Stimulated activated CD8-positive, alpha-beta memory T cell treated with anti-CD3 and anti-CD28 coated beads, Interleukin-4, amount 100 ng/mL, for 24 hours (primary cell): ENCODE results near the gene PRKCB.

Experiments
- DNase-seq: peaks from one replicate; pipeline ENCODE4 v3.0.0-alpha.2; 2020; ENCODE audit warnings: low read depth

Gene PRKCB

GRCh38 chr16:24246911-24247607, 411.3 kb downstream of the PRKCB start:
- no peak for DNase-seq

- DNase-seq, result no peak
These were observed 417.4 kb downstream of the PRKCB start for GRCh38 chr16:24253192-24253591.

DNA sequence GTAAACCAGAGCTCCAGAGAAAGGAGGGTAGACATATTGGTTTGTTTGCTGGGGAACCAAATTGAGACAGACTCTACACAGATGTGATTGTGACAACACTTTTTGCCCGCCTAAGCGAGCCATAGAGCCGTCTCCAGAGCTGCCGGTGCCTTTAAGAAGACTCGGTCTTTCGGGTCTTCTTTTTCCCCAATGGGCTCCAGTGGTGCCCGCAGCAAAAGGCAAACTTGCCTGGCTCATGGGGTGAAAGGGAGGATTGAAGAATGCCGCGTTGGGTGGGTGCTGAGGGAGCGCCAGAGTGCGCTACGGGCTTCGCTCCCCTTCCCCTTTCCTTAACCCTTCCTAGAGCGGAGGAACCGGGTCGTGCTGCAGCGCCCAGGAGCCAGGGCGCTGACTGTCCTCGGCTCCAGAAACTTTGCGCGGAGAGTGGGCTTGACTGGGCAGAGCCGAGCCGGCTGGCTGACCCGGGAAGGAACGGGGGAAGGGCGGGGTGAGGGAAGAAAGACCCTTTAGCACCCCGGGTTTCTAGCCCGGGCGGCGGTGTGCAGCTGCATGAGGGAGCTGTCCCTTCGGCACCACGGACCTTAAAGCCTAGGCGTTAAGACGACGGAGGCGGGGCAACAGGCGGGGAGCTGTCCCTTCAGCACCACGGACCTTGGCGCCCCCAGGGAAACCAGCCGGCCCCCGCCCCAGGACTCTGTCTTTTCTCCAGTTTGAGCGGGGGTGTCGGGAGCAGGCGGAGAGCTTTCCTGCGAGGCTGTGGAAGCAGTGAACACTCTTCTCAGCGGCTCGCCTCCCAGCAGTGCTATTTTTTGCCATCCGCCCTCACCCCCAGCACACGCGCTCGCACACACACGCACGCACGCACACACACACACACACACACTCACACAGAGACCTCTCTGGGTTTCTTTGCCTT, 419.9 kb downstream of the PRKCB start, which contains the start of gene CACNG3:
Gene CACNG3 (plus strand): TSS at position 880 of the 916 bp plus-strand sequence. CDS start 420 bp downstream, outside the sequence.
- DNase-seq, result peak; percentile 45

GRCh38 chr16:24257958-24258357, 422.2 kb downstream of the PRKCB start:
- no peak for DNase-seq

GRCh38 chr16:24258791-24259190, 423.0 kb downstream of the PRKCB start:
- no peak for DNase-seq

- DNase-seq, result no peak
These were observed 427.0 kb downstream of the PRKCB start for GRCh38 chr16:24262816-24263215.
